HG03064 (cell line): ENCODE measurements around the gene ESR1.
"Not testable (repeated sequence)": the region's sequence is repeated elsewhere in the genome, so short reads cannot be mapped to it uniquely, and the experiment has no call there.

Experiments
- ATAC-seq: cut with Tn5 transposase; IDR thresholded peaks from one replicate; pipeline ENCODE4 v1.9.1; 2021; ENCODE audit warnings: low read depth; ENCODE audit not compliant: unreplicated experiment

Gene ESR1

GRCh38 chr6:152048921-152049320, 241.4 kb downstream of the ESR1 start:
- ATAC-seq, result no peak

DNA sequence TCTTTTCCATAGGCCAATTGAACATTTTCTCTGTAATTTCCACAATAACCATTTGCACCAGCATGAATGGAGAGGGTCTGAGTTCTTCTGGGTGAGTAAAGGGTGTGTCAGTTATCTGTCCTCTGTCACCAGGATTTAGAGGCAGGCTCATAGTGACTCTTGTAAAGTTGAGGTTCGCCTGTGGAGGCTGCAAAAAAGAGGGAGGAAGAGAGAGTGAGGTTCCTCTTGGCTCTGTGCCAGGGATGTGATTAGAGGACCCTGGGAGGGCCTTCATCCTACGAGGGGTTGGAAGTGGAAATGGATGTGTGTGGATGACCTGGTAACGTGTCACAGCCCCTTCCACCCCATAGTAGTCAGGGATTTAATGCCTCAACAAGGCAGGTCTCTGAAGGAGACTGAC, 242.0 kb downstream of the ESR1 start:
- ATAC-seq, result no peak

DNA sequence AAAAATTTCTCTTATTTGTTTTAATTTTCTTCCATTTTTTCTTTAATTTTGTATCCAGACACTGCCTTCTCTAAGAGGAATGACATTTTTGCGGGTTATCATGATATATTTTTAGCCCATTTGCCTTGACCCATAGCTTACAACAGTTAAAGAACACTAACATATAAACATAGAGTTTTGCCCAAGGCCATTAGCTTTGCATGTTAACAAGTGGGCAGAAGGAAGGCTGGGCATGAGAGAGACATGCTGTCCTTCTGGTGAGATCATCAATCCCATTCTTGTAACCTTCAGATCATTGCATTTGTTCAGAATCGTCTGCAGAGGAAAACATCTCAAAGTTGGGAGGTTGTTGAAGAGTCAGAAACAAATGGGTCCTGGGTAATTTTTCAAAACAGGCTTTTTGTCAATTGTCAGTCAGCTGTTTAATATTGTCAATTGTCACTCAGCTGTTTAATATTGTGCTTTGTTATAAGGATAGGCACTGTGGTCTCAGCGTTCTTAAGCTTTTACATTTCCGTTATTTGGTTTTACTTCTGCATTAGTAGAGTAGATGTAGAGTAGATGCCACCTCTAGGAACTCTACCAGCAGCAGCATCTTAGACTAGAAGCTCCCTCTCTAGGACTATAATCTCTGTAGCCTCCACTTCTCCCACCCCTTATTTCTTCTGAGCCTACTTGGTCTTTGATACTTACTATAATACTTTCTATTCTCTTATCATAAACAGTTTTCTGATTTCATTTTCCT, 243.1 kb downstream of the ESR1 start:
- ATAC-seq, result no peak

GRCh38 chr6:152052061-152052460, 244.6 kb downstream of the ESR1 start:
- ATAC-seq, result no peak

DNA sequence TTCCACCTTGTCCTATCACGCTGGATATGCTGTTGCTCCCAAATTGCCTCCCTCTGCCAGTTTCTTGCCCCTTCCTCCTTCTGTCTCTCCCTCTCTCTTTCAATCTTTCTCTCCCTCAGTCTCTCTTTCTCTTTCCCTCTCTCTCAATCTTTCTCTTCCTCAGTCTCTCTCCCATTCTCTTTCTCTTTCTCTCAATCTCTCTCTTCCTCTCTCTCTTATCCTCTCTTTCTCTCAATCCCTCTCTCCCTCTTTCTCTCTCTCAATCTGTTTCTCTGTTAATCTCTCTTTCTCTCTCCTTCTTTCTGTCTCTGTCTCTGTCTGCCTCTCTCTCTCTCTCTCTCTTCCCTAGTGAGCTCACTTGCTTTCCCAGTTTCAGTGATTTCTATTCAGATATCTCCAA, 245.8 kb downstream of the ESR1 start:
- ATAC-seq, result no peak

- ATAC-seq, result no peak
Observed at GRCh38 chr6:152054441-152054840, 247.0 kb downstream of the ESR1 start.

DNA sequence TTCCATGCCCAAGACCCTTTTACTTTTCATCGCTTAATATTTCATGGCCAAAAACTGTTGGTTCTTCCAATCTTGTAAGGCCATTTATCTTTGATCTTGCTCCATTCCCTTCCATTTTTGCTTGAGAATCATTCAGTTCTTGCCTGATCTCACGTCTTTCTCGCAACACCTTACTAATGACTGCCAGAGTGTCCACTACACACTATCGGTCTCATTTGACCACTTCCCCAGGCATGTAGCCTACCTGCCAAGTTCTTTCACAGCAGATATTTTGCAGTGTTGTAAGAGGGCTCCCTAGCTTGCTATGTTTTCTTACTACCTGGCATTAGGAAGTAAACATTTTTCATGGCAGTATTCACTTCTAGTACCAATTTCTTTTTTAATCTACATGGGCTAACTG, 248.0 kb downstream of the ESR1 start:
- no peak for ATAC-seq

DNA sequence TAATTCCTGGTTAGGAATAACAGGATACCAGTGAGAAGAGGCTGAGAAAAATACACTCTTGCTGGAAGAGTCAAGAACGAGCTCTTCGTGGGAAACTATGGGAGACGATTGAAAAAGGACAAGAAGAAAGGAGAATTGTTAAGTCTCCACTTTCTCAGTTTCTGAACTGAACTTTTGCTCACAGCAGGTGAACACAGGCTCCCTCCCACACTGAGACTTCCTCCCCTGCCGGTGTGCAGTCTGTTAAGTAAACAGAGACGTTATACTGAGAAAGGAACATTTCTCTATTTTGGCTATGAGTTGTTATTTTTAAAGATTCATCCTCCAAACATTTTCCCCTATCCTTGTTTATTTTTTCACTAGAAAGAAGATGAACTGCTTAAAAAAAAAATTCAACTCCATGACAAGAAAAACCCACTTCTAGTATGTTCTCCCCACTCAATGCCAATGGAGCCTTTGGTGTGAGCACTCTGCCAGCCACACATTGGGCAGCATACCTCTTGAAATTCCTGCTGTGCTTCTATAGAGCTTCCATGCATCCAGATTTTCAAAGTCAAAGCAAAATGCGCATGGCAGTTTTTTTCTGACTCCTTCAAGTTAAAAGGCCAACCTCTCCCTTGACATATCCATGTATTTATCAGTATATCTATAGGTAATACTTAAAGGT, 250.5 kb downstream of the ESR1 start:
- ATAC-seq, result no peak

DNA sequence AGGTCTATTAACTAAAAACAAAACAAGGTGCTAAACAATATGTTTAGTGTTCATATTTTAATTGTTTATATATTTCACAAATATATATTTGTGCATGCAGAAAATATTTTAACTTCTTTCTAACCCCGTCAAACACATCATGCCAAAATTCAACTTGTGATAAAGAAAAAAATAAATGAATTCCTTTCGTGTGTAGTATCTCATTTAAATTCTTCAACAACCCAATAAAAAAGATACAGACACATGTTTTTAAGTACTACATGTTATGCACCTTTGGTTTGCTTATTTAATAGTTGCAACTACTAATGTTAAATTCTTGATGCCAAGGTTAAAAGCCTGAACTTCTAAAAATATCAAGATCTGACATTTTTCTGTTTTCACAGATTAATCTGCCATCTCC, 252.4 kb downstream of the ESR1 start:
- ATAC-seq, result no peak

GRCh38 chr6:152062476-152062875, 255.0 kb downstream of the ESR1 start:
- no peak for ATAC-seq

DNA sequence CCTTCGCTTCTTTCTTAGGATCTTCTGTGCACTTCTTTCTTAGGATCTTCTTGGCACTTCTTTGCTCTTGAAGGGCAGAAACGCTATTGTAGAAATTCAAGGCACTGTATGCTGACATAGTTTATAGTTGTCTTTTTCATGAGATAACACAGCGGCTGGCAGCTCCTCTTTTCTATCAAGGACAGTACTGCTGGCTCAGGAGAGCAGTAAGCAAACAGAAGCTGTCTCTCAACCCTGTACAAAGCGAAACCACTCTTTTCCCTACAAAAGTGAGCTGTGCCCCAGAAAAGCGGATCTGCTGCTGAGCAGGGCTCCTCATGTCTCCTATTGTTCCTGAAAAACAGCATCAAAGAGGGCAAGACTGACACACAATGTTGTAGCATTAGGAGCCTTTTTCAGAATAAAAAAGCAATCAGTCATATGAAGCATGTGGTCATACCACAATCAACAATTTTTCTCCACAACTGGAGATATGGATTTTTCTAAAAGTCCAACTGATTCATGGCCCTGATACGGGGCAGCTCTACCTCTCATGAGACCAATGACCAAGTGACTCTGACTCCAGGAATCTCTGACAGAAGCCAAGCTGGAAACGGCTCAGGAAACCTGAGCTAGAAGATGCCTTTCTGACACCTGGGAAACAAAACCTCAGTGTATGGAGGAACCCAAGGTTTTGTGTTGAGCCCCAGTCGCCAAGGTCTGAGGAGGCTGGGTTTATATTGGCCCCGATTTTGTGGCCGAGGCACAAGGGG, 255.9 kb downstream of the ESR1 start:
- no peak for ATAC-seq

GRCh38 chr6:152068622-152069261, 261.3 kb downstream of the ESR1 start:
- ATAC-seq, result no peak

DNA sequence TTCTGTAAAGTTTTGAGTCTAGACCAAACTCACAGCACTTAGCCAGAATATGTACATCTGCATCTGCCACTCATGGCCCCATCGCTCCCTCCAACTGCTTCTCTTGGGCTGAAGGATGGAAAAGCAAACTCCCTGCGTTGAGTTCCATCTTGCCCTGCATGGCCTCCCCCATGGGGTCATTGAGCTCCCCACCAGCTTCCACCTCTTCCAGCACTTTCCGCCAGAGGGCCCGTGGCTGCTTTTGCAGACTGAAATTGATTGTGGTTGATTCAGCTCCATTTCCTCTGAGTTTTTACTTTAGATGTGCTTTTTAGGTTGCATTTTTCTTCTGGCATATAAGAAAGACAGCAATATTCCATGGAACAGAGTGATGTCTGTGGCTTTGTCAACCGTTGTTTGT, 263.1 kb downstream of the ESR1 start:
- no peak for ATAC-seq

DNA sequence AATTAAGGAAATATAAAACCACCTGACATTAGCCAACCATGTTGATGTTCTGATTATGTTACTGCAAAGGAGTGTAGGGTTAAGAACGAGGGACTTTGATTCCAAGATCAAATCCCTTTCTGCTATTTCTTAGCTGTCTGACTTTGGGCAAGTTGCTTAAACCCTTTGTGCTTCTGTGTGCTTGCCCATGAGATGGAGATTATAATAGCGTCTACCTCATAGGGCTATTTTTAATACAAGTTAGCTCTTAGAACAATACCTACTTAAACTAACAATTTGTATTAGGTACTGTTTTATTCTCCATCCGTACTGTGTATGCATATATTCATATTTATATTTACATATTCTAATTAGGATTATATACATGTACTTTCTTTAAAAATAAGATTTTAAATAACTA, 263.8 kb downstream of the ESR1 start:
- ATAC-seq, result no peak

DNA sequence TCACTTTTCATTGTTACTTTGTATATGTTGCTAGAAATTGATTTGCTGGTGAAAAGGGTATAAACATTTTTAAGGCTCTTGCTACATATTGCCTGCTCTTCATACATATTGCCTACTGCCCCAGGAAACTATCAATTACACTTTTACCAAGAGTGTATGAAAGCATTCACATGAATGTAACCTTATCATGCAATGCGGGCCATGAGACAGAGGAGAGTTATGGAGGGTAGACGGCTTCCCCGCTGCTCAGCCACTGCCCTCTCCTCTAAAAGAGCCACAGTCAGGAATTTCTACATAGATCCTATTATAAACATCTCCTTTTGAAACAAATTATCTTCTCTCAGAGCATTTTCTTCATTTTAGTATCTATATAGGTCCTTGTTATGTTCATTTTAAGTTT, 264.4 kb downstream of the ESR1 start:
- no peak for ATAC-seq

GRCh38 chr6:152076242-152076641, 268.8 kb downstream of the ESR1 start:
- ATAC-seq, result not testable (repeated sequence)

DNA sequence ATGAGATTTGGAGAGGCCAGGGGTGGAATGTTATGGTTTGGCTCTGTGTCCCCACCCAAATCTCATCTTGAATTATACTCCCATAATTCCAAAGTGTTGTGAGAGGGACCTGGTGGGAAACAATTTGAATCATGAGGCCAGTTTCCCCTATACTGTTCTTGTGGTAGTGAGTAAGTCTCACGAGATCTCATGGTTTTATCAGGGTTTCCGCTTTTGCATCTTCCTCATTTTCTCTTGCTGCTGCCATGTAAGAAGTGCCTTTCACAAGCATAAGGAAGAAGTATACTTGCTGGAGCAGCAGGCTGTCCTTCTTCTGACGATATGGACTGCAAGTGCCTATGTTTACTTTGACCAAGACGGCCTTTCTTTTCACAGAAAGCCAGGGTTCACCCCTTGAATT, 270.5 kb downstream of the ESR1 start:
- ATAC-seq, result no peak

DNA sequence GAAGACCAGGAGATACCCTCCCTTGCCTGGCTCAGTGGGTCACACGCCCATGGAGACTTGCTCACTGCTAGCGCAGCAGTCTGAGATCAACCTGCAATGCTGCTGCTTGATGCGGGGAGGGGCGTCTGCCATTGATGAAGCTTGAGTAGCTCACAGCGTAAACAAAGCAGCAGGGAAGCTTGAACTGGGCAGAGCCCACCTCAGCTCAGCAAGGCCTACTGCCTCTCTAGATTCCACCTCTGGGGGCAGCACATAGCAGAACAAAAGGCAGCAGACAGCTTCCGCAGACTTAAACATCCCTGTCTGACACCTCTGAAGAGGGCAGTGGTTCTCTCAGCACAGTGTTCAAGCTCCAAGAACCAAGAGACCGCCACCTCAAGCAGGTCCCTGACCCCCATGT, 271.3 kb downstream of the ESR1 start:
- no peak for ATAC-seq

- no peak for ATAC-seq
Observed at GRCh38 chr6:152085451-152085921, 278.0 kb downstream of the ESR1 start.

- no peak for ATAC-seq
Observed at GRCh38 chr6:152086223-152086873, 278.9 kb downstream of the ESR1 start.

- ATAC-seq, result no peak
Observed at GRCh38 chr6:152087096-152087495, 279.6 kb downstream of the ESR1 start.
